ENCODE data around the gene DCST1. TPM values are rescaled to one million over a fixed set of nuclear protein-coding genes. Genes with fewer than 3 reads are reported as not detected.

The DCST1 gene
- polyA plus RNA-seq, 3 donors, result 0.05 TPM; not detected in 2

- Histone ChIP-seq H3K27me3 (ENCODE audit: control insufficient read depth in 2 of 2, insufficient read depth in 2 of 2, low read length in 2 of 2) (no peaks in the 10 kb centered on the region), H3K4me1 (ENCODE audit: control insufficient read depth in 1 of 2, insufficient read depth in 2 of 2, low read length in 2 of 2) (peaks cover 61 to 71% of the 10 kb centered on the region in 2 donors), H3K36me3 (replicated peaks in 1 of 2; ENCODE audit: control insufficient read depth in 1 of 2, insufficient read depth in 2 of 2, low read length in 2 of 2) (no peaks in the 10 kb centered on the region), H3K9ac (ENCODE audit: insufficient read depth, low read length, poor library complexity, severe bottlenecking) (peak overlapping the region; percentile 81), H3K9me3 (replicated peaks in 1 of 2; ENCODE audit: control insufficient read depth in 1 of 2, insufficient read depth in 1 of 2, low read length in 2 of 2) (no peaks in the 10 kb centered on the region), H3K4me3 (replicated peaks in 1 of 3; ENCODE audit: low read depth in 2 of 3, low read length in 3 of 3) (peak overlapping the region; percentile 67 to 98 (median 77)), H3K4me2 (replicated peaks; ENCODE audit: extremely low read depth, low read length, poor library complexity, severe bottlenecking) (peak overlapping the region; percentile 90), H4K20me1 (ENCODE audit: insufficient read depth, low read length) (peaks cover 13% of the 10 kb centered on the region), H3K27ac (ENCODE audit: low read depth in 1 of 2, low read length in 2 of 2) (peak overlapping the region; percentile 87 to 95), H3K79me2 (ENCODE audit: insufficient read depth, low read length) (peaks cover 65% of the 10 kb centered on the region), H2AFZ (ENCODE audit: insufficient read depth, low read depth, low read length, poor library complexity, severe bottlenecking) (peak overlapping the region; percentile 55)
- Mint-ChIP-seq H3K9me3 (no peaks in the 10 kb centered on the region), H3K4me3 (peak overlapping the region; percentile 87 to 96), H3K27me3 (ENCODE audit: low read depth in 3 of 3) (peaks cover 0 to 4% (median 0%) of the 10 kb centered on the region in 3 donors), H3K27ac (peak overlapping the region; percentile 90 to 96 (median 94)), H3K36me3 (peaks cover 2 to 6% of the 10 kb centered on the region in 2 donors), H3K4me1 (peaks cover 53% of the 10 kb centered on the region)
- TF ChIP-seq, protein P1, sequence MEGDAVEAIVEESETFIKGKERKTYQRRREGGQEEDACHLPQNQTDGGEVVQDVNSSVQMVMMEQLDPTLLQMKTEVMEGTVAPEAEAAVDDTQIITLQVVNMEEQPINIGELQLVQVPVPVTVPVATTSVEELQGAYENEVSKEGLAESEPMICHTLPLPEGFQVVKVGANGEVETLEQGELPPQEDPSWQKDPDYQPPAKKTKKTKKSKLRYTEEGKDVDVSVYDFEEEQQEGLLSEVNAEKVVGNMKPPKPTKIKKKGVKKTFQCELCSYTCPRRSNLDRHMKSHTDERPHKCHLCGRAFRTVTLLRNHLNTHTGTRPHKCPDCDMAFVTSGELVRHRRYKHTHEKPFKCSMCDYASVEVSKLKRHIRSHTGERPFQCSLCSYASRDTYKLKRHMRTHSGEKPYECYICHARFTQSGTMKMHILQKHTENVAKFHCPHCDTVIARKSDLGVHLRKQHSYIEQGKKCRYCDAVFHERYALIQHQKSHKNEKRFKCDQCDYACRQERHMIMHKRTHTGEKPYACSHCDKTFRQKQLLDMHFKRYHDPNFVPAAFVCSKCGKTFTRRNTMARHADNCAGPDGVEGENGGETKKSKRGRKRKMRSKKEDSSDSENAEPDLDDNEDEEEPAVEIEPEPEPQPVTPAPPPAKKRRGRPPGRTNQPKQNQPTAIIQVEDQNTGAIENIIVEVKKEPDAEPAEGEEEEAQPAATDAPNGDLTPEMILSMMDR (IDR thresholded peaks at IDR 0.05), result no peak
- DNase-seq, result no peak
- intact Hi-C loops (cut with micrococcal nuclease), result loop anchor here (2.0 to 5.0 kb wide), 4 partner anchors 15 to 61 kb away; partner anchors contain the start of genes PYGO2 (in 2 of the 2), ADAM15 (in 1 of the 2) and EFNA4 (in 1 of the 2)
- 0% methylated on average over 8 of the region's 11 CpGs for WGBS (ENCODE audit: insufficient coverage)
Observed at GRCh38 chr1:155001425-155001674, 32.3 kb upstream of the DCST1 start.

GRCh38 chr1:155001675-155002463 is 31.8 kb upstream of the DCST1 start:
- no peaks in the 10 kb centered on the region for H3K9me3 ChIP-seq (replicated peaks in 1 of 2; ENCODE audit: control insufficient read depth in 1 of 2, insufficient read depth in 1 of 2, low read length in 2 of 2)
- H3K4me1 Mint-ChIP-seq, result peaks cover 56% of the 10 kb centered on the region
- peaks cover 19% of the 10 kb centered on the region for H4K20me1 ChIP-seq (ENCODE audit: insufficient read depth, low read length)
- H3K27ac ChIP-seq (ENCODE audit: low read depth in 1 of 2, low read length in 2 of 2), result peak overlapping the region; percentile 87 to 95
- peaks cover 65 to 72% of the 10 kb centered on the region in 2 donors for H3K4me1 ChIP-seq (ENCODE audit: control insufficient read depth in 1 of 2, insufficient read depth in 2 of 2, low read length in 2 of 2)
- 0% methylated on average over 14 of the region's 38 CpGs for WGBS (ENCODE audit: insufficient coverage)
- peak overlapping the region; percentile 96 to 99 for H3K4me3 Mint-ChIP-seq
- peak; percentile 94 to 99 (median 96) for DNase-seq
- TF ChIP-seq, protein P1 (IDR thresholded peaks at IDR 0.05), result no peak
- H3K27me3 ChIP-seq (ENCODE audit: control insufficient read depth in 2 of 2, insufficient read depth in 2 of 2, low read length in 2 of 2), result no peaks in the 10 kb centered on the region
- H3K4me3 ChIP-seq (replicated peaks in 1 of 3; ENCODE audit: low read depth in 2 of 3, low read length in 3 of 3), result peak overlapping the region; percentile 67 to 98 (median 77)
- H3K27me3 Mint-ChIP-seq (ENCODE audit: low read depth in 3 of 3), result peaks cover 0 to 4% (median 0%) of the 10 kb centered on the region in 3 donors
- H3K4me2 ChIP-seq (replicated peaks; ENCODE audit: extremely low read depth, low read length, poor library complexity, severe bottlenecking), result peak overlapping the region; percentile 90
- peak overlapping the region; percentile 75 for H2AFZ ChIP-seq (ENCODE audit: insufficient read depth, low read depth, low read length, poor library complexity, severe bottlenecking)
- intact Hi-C loops (cut with micrococcal nuclease), result loop anchor here (2.0 to 5.0 kb wide), 4 partner anchors 15 to 60 kb away; partner anchors contain the start of genes PYGO2 (in 2 of the 2), ADAM15 (in 1 of the 2) and EFNA4 (in 1 of the 2)
- H3K36me3 Mint-ChIP-seq, result peaks cover 3 to 7% of the 10 kb centered on the region in 2 donors
- H3K36me3 ChIP-seq (replicated peaks in 1 of 2; ENCODE audit: control insufficient read depth in 1 of 2, insufficient read depth in 2 of 2, low read length in 2 of 2), result no peaks in the 10 kb centered on the region
- H3K9ac ChIP-seq (ENCODE audit: insufficient read depth, low read length, poor library complexity, severe bottlenecking), result peak overlapping the region; percentile 81
- peak overlapping the region; percentile 90 to 100 (median 96) for H3K27ac Mint-ChIP-seq
- H3K9me3 Mint-ChIP-seq, result no peaks in the 10 kb centered on the region
- peaks cover 71% of the 10 kb centered on the region for H3K79me2 ChIP-seq (ENCODE audit: insufficient read depth, low read length)

All from CD14-positive monocyte (primary cell).